Measurements from ENCODE around the gene MTUS2.

The MTUS2 gene

GRCh38 chr13:29180055-29180454, 359.9 kb downstream of the MTUS2 start:
- CTCF ChIA-PET = no interaction called here
- TF ChIP-seq CTCF (IDR thresholded peaks at IDR 0.05; ENCODE audit: control extremely low read depth, extremely low read depth, low read depth, missing control alignments) = no peak
- no peak for DNase-seq (ENCODE audit: extremely low spot score)
- POLR2A ChIA-PET = no interaction called here

- CTCF ChIA-PET = no interaction called here
- no peak for TF ChIP-seq CTCF (IDR thresholded peaks at IDR 0.05; ENCODE audit: control extremely low read depth, extremely low read depth, low read depth, missing control alignments)
These were observed 362.1 kb downstream of the MTUS2 start for GRCh38 chr13:29182216-29182615.

GRCh38 chr13:29185926-29186325, 365.8 kb downstream of the MTUS2 start:
- ChIA-PET CTCF (interaction anchor here (1.6 kb wide), 1 partner anchor 11 kb away, joined by 4 read pairs; no protein-coding TSS in a partner anchor), POLR2A (no interaction called here)
- no peak for DNase-seq (ENCODE audit: extremely low spot score)
- TF ChIP-seq CTCF (IDR thresholded peaks at IDR 0.05; ENCODE audit: control extremely low read depth, extremely low read depth, low read depth, missing control alignments) = no peak

More at GRCh38 chr13:29182216-29182615, 362.1 kb downstream of the MTUS2 start:
- no peak for DNase-seq (ENCODE audit: extremely low spot score)
- POLR2A ChIA-PET = no interaction called here

GRCh38 chr13:29187584-29187983, 367.4 kb downstream of the MTUS2 start:
- CTCF ChIA-PET = interaction anchor here (1.3 kb wide), 1 partner anchor 10 kb away, joined by 3 read pairs; no protein-coding TSS in a partner anchor
- no peak for DNase-seq (ENCODE audit: extremely low spot score)
- TF ChIP-seq CTCF (IDR thresholded peaks at IDR 0.05; ENCODE audit: control extremely low read depth, extremely low read depth, low read depth, missing control alignments) = no peak
- POLR2A ChIA-PET = no interaction called here

- CTCF ChIA-PET = interaction anchor here (0.7 kb wide), 1 partner anchor 10 kb away, joined by 3 read pairs; no protein-coding TSS in a partner anchor
- no peak for DNase-seq (ENCODE audit: extremely low spot score)
- TF ChIP-seq CTCF (IDR thresholded peaks at IDR 0.05; ENCODE audit: control extremely low read depth, extremely low read depth, low read depth, missing control alignments) = no peak
- POLR2A ChIA-PET = no interaction called here
These were observed 370.2 kb downstream of the MTUS2 start for GRCh38 chr13:29190298-29190697.

- CTCF ChIA-PET = no interaction called here
- POLR2A ChIA-PET = no interaction called here
- no peak for TF ChIP-seq CTCF (IDR thresholded peaks at IDR 0.05; ENCODE audit: control extremely low read depth, extremely low read depth, low read depth, missing control alignments)
- DNase-seq (ENCODE audit: extremely low spot score) = no peak
These were observed 372.9 kb downstream of the MTUS2 start for GRCh38 chr13:29193083-29193482.

- no peak for DNase-seq (ENCODE audit: extremely low spot score)
- no peak for TF ChIP-seq CTCF (IDR thresholded peaks at IDR 0.05; ENCODE audit: control extremely low read depth, extremely low read depth, low read depth, missing control alignments)
- POLR2A ChIA-PET = no interaction called here
- CTCF ChIA-PET = no interaction called here
These were observed 375.3 kb downstream of the MTUS2 start for GRCh38 chr13:29195456-29195855.

Measured in GM10248 (cell line).